ENCODE measurements around the gene COL4A1. TPM values are rescaled to one million over a fixed set of nuclear protein-coding genes. Genes with fewer than 3 reads are reported as not detected.
A peak's percentile ranks its signal among the peaks of the same experiment; 100 is the strongest.

Gene COL4A1
- total RNA-seq, 1 donor from 2014 or later = 1,996 TPM

DNA sequence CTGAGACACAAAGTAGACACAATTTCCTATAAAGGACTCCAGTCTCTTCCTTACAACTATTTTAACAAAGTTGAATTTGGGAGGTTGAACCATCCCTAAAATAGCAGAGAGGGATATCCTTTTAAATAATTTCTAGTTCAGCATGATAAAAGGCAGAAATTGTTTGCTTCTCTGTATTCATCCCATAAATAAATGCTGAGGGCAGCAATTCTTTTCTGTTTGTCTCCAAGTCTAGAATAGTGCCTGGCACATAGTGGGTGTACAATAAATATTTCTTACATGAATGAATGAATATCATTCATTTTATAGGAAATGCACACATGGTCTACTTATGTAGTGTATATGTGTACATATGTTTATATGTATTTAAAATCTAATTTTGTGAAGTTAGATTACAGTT, 12.3 kb downstream of the COL4A1 start:
- DNase-seq (ENCODE audit: low spot score) = no peak

DNA sequence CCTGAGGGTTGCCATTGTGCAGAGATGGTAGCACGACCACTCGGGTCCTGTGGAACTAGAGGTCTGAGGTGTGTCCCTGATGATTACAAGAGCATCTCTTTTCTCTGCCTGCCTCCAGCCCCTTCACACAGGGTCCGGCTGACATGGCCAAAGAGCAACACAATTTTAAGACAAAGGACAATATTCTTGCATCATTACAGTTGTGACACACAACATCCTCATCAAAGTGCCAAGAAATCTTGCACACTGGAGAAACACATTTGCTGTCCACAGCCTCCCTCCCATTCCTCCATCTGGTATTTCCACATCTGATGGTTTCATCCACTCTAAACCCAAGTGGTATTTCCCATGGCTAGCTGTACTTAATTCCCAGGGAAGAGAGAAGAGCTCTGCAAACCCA, 12.8 kb downstream of the COL4A1 start:
- no peak for DNase-seq (ENCODE audit: low spot score)

DNA sequence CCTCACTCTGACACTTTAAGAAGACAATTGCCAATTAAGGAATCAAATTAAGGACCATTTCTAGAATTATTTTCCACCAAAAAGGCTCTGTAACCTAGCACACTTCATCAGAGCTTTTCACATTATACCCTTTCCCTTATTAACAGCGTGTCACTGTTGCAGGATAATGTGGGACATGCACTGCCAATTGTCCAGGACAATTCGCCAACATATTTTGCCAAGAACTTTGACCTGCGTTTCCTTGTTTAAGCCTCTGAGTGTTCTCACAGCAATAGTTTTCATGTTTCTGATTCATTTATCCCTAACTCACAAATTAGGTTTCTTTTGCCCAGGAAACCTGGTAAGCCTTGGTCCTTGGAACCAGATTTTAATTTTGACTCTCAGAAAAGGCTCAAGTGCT, 13.3 kb downstream of the COL4A1 start:
- no peak for DNase-seq (ENCODE audit: low spot score)

DNA sequence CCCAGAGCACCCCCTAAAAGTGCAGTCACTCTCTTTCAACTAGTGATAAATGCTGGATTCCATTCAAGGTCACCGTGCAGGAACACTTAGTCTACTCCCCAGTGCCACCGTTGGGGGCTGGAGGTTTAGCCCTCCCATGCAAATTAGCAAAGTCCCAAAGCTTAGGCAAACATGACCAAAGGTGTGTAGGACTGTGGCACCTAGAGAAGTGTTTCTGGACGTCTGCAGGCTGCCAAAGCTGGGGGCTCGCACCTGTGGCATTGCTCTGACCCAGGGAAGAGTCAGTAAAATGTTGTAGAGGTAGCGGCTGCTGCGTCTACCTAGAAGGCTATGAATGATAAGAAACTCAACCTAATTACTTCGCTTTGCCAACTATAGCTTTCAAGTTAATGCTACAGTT, 13.9 kb downstream of the COL4A1 start:
- peak; percentile 82 for DNase-seq (ENCODE audit: low spot score)

DNA sequence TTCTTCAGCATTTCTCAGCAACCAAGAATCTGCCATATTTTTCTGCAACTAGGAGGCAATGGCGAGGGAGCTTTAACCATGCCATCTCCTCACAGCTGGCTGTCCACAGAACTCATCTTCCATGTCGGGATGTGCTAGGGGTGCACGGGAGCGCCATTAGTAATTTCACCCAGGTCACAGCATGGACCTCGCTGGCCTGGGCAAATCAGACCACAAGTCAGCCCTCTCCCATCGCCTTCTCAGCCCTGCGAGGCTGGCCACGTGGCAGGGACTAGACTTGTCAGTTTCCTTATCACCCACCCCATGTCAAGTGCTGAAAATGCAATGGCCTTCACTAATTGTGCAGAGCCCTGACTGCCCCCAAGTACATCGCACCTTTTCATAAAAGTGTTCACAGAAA, 15.7 kb downstream of the COL4A1 start:
- DNase-seq (ENCODE audit: low spot score) = peak; percentile 60

DNA sequence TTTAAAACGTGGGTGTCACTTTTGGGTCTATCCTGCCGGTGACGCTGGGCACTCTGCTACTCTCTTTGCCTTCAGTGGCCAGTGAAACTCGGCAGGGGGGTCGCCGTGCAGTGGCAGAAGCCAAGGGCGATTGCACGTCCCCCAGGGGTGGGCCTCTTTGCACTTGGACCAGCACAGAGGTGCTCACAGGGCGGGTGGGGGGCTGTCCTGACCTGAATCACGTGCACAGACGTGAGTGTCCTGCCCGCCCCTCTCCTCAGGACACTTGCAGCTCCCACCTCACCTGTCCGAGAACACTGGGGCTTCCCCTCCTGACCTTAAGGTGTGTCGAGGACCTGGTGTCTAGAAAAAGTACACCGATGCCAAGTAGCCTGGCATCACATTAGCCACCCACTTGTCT, 16.1 kb downstream of the COL4A1 start:
- DNase-seq (ENCODE audit: low spot score) = peak; percentile 81

DNA sequence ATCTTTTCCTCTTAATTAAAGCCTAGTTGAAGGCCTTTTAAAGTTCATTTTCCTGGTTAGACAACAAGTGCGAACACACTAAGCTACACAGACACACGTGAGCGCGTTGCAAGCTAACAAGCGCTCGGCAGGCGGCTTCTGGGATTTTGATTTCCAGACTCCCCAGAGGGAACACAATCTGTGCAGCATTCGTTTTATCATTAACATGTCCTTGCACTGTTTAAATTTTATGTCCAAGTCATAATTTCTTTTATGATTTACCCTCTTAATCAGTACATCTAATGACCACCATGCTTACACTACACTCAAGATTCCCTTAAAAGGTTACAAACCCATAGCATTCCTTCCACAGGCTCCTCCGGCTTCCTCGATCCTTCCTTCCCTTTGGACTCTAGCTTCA, 16.8 kb downstream of the COL4A1 start:
- peak; percentile 30 for DNase-seq (ENCODE audit: low spot score)

DNA sequence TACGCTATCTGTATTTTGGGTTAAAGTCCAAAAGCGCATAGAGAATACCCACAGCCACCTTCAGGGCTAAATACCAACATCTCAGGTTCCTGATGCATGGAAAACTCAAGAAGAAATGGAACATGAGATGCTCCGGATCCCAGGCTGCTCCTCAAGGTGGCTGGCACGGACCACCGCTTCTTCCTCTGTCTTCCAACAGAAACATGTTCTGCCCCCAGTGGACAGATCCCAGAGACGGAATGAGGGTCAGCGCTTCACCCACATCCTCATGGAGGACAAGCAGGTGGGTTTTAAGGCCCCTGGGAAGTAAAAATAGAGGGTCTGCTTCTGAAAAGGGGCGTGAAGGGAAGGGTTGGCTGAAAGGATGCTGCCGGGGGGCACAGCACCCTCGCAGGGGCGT, 17.3 kb downstream of the COL4A1 start:
- DNase-seq (ENCODE audit: low spot score) = no peak

DNA sequence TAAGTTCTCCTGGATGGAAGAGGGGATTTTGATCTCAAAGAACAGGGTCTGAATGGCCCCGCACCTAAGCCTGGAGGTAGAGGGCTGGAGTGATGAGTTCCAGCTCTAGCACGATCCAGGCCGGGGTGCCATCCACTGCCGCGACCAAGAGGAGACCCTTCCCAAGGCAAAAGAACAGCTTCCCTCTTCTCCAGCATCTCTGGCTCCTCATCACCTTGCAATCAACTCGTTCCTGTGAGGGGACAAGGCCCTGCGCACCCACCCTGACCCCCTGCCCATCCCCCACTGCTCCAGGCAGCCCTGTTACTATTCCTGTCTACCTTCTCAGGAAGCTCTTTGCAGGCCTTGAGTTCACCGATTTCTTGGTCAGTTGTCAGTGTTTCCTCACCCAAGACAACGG, 17.8 kb downstream of the COL4A1 start:
- DNase-seq (ENCODE audit: low spot score) = peak; percentile 62

DNA sequence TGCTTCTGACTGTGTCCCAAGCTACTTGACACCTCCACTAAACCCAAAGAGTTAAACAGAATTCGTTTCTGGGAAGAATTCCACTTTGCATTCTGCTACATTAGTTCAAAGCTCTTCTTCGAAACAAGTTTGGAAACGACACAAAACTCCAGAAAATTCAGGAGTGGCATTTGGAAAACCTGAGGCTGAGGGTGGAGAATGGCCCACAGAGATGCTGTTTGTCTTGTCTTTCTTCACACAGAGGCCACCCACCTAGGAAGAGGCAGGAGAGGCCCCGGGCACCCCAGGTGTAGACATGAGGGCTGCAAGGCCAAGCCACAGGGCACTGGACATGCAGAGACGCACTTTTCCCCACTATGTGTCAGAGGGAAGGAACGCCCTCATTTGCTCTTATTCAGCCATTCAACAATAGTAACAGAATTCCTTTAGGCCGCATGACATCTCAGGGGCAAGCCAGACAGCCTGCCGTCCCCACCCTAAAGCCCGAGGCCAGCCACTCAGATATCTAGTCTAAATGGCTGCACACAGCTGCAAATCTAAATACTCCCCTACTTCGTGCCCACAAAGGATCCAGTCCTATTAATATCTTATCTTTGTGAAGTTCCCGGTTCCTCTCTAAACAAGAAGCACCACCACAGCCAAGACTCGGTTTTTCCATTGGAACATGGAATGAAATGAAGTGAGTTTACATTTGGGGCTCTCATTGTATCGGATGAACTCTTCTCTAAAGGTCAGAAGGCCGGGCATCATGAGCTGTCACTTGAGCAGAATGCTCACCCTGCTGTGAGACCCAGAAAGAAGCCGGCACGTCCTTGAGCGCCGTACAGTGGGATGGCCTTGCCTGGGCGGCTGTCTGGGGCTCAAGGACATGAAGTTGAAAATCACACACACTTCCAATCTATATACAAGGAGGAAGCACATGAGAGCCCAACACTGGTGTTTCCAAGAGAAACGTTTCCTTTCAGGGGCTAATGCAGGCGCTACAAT, 19.8 kb downstream of the COL4A1 start:
- DNase-seq (ENCODE audit: low spot score) = no peak

DNA sequence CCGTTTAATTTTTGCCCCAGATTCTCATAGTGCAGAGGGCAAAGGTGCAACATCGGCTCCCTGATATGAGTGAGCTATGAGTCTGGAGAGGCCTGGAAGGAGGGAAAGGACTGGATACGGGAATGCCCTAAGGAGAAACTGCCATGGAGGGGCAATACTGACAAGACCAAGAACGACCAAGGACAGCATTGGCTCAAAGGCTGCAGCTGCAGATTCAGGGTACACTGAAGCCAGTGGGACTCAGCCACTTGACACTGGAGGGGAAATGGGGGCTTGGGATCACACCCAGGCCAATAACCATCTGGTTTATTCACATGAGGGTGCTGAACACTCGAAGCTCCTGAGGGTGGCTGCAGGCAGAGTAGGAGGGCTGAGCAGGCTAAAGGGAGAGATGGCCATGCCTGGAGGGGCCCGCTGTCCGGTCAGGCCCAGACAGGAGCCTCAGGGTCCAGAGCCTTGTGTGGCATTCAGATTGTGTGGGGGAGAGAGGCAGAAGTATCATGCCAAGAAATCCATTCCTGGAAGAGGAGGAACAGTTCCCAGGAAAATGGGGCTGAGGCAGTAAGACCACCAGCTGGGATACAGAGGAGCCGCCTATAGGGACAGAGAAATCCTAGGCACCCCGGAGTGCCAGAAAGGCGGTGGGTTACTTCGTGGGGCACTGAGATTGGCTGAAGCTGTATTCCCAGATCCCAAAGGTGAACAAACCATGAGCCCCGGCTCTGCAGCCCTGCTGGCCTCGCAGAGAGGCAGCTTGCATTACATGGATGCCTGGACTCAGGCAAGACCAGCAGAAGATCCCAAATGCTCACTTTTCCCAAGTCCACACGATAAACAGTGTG, 20.7 kb downstream of the COL4A1 start:
- no peak for DNase-seq (ENCODE audit: low spot score)

DNA sequence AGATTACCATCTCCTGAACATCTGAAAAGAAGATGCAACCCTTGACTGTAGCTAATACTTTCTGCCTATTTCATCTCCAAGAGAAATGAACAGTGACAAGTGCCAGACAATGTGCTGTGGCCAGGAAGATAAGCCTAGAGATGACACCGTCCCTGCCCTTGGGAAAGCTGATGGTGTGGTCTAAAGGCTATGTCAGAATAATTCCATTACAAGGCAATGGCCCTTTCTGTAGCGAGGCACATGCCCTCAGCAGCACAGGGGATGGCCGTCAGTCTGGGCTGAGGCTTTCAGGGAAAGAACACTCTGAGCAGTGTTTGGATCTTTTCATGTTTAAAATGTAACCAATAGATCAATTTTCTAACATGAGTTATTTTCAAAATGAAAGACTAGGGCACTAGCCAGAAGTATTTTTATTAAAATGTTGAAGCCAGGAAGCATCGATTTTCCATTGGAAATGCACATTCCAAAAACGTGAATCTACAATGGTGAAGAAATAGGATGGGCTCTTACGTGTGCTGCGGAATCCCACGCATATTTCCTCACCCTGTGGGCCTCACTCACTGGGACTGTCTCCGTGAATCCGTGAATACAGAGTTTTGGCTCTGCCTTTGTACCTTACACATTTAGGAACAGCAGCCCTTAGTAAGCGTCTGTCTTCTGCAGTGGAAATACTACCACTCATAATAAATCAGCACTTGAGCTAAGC, 22.0 kb downstream of the COL4A1 start:
- peak; percentile 45 for DNase-seq (ENCODE audit: low spot score)

DNA sequence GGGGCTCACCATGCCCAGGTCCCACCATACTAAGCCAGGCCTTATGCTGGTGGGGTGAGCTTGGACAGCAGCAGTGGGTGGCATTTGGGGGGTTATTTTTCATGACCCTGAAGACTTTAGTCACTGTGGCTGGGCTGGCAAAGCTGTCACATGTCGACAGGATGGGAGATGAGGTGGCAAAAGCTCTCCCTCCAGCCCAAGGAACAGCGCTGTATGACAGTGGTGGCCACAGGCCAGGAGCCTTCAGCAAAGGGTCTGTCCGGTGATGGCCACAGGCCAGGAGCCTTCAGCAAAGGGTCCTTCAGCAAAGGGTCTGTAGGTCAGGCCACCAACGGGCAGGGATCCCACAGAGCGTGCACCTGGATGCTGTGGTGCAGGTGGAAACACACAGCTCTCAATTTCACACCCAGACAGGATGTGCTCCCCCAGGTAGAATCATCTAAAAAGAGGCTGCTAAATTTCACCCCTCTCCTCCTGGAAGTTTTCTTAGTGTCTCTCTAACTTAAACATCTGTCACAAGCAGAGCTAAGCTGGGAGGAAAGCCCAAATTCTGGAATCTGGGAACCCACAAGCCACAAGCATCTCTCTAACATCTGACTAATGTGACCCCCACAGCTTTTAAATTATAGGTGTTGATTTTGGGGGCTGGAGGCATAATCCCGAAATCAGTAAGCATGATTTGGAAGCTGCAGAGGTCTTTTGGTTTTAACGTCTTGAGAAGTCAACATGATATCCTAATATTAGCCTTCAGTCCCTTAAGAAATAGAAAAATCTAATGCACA, 23.0 kb downstream of the COL4A1 start:
- DNase-seq (ENCODE audit: low spot score) = peak; percentile 8

DNA sequence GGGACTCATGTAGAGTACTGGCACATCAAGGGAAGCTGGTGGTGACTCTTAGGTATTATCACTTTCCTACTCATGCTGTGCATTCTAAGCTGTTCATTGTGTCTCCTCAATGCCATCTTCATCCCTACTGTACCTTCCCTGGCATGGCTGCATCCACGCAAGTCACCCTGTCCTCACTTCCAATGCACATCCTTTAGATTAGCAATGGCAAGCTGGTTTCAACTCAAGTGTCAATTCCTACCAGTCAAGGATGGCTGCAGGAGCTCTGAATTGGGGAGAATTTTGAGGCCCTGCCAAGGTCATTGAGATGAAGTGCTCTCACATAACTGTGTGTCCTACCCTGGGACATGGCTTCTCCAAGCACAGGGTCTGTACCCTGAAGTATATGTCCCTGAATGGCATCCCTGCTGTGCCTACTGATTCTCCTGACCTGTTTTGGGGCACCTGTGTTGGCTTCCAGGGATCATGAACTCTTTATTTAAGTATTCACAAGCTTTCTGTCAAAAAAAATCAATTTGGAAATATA, 24.6 kb downstream of the COL4A1 start:
- no peak for DNase-seq (ENCODE audit: low spot score)

DNA sequence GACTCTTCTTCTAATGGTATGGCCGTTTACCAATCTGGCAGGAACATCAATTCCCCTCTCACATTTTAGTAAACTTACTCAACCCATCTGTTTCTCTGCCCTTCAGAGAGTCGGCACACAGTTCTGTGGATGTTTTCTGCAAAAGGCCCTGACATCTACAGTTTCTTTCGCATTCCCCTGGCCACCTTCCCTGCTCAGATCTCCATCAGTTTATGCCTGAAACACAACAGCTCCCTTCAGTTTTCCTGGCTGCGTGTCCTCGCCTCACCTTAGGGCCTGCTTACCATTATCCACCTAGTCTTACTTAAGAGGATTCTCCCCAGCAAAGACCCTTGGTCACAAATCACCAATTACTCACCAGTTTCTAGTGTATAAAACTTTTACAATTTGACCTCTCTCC, 25.2 kb downstream of the COL4A1 start:
- no peak for DNase-seq (ENCODE audit: low spot score)

DNA sequence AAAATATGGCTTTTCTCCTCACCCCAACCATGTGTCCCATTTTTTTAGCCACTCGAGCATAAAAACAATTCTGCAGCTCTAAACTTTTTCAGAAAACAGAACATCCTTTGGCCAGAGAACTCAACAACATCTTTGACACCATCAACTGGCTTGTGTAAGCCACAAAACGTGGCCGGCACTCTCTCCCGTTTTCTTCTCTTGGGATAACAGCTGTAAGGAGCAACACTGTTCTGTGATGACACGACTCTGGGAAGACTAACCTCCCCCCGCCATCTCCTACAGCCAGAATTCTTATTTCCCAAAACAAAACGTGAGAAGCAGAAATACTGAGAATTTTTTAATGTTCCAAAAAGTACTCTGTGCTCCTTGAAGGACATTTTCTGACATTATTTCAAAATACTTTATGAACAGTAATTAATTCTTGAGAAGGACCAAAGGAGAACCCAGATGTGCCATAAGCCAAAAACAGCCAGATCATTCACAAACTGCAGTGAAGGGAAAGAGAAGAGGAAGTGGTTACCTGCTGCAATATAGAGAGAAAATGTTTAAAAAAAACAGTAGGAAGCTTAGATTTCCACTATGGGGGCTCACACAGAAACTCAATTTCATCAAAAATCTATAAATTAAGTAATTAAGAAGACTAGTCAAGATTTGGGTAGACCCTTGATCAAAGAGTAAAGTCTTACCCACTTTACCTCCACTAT, 25.8 kb downstream of the COL4A1 start:
- no peak for DNase-seq (ENCODE audit: low spot score)

DNA sequence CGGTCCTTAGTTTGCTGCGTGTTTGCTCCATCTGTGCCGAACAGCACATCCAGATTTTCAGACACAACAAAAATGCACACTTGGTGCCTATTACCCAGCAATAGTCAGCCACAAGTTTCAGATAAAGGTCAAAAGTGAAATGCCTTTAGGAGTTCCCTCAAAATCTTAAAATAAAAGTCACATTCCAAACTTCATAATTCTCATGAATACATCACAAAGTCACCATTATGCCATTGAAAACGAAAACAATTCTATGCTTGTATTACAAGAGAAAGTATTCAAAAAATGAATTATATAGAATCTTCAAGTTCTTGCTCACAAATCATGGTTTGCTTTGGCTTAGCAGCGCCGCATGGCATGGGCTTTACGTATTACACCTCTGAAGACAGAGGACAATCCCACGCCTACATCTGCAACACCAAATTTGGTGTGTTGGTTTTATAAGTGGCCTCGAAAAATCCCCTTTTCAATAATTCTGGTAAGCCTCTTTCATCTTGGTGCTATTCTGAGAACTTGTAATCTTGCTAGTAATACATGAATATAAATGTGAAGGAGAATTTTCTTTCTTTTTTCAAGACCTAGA, 26.6 kb downstream of the COL4A1 start:
- no peak for DNase-seq (ENCODE audit: low spot score)

DNA sequence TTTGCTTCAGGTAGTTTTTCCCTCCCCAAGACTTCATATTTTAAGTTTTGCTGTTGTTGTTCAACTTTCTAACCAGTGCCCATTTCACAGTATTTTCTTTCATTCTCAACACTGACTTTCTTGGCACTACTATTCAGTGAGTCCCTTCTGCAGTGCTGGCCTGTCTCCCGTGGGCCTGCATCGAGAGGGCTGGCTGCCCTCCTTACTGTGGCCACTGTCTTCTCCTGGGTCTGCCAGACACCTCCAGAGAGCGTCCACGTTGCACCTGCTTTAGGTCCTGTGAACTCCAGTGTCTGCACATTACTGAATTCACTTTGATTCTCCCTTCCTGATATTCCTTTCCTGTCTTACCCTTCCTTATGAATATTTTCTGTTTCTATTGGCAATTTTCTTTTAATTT, 27.3 kb downstream of the COL4A1 start:
- no peak for DNase-seq (ENCODE audit: low spot score)

DNA sequence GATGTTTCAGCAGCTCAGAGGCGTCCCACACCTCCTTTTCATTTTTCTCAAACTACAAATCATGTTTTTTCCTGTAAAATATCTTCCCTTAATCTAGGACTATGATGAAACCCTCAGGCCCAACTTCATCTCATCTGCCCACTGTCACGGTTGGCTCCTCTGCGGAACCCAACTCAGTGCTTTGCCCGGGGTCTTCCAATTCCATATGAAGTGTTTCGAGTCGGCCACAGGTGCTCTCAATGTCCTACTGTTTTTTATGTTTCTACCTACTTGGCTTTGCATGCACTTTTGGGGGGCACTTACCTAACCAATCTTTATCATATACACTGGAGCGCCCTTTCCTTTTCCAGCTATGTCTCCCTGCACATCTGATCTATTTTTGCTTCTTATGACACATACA, 28.1 kb downstream of the COL4A1 start:
- no peak for DNase-seq (ENCODE audit: low spot score)

Measured in mesenteric fat pad (tissue), 1 donor.